GM23338 (cell line): Measurements from ENCODE around the gene TMIE. TPM values are rescaled to one million over a fixed set of nuclear protein-coding genes. Genes with fewer than 3 reads are reported as not detected.

Experiments
- ATAC-seq: fragments of 200-7000 bp; cut with Tn5 transposase; 3 replicates; pipeline ENCODE4 v1.9.1; 2020
- DNase-seq: peaks from one replicate; pipeline ENCODE4 v3.0.0-alpha.2; 2015; ENCODE audit warnings: low spot score
- H2AFZ ChIP-seq: fragments of 200-600 bp; sonication (generic); 2 replicates; pipeline ENCODE4 v1.8.0; 2016; ENCODE audit warnings: antibody characterized with exemption, mild to moderate bottlenecking, moderate library complexity
- H3F3A ChIP-seq: fragments of 200-600 bp; sonication (generic); replicated peaks from 2 replicates; pipeline ENCODE4 v1.8.0; 2017; ENCODE audit warnings: antibody characterized with exemption, mixed run types, low read depth
- H3K27ac ChIP-seq: fragments of 200-600 bp; sonication (generic); 2 replicates; pipeline ENCODE4 v1.6.1; 2016; ENCODE audit warnings: low read depth
- H3K27me3 ChIP-seq: fragments of 200-600 bp; sonication (generic); 2 replicates; pipeline ENCODE4 v1.8.0; 2016; ENCODE audit warnings: mild to moderate bottlenecking, mixed run types, moderate library complexity; ENCODE audit not compliant: insufficient read depth
- H3K36me3 ChIP-seq: fragments of 200-600 bp; sonication (generic); 2 replicates; pipeline ENCODE4 v1.8.0; 2016; ENCODE audit warnings: mild to moderate bottlenecking; ENCODE audit not compliant: insufficient read depth
- H3K4me1 ChIP-seq: fragments of 200-600 bp; sonication (generic); 2 replicates; pipeline ENCODE4 v1.8.0; 2016; ENCODE audit warnings: mild to moderate bottlenecking, moderate library complexity; ENCODE audit not compliant: insufficient read depth
- H3K4me2 ChIP-seq: fragments of 200-600 bp; sonication (generic); 2 replicates; pipeline ENCODE4 v1.7.1; 2017; ENCODE audit warnings: mixed run types
- H3K4me3 ChIP-seq: fragments of 200-600 bp; sonication (generic); 2 replicates; pipeline ENCODE4 v1.6.1; 2016; ENCODE audit warnings: mixed run types
- H3K79me2 ChIP-seq: fragments of 200-600 bp; sonication (generic); replicated peaks from 2 replicates; pipeline ENCODE4 v1.8.0; 2017; ENCODE audit warnings: mild to moderate bottlenecking; ENCODE audit not compliant: insufficient read depth
- H3K9me2 ChIP-seq: fragments of 200-600 bp; sonication (generic); 2 replicates; pipeline ENCODE4 v1.8.0; 2017; ENCODE audit not compliant: insufficient read depth
- H4K20me1 ChIP-seq: fragments of 200-600 bp; sonication (generic); replicated peaks from 2 replicates; pipeline ENCODE4 v1.8.0; 2017; ENCODE audit warnings: mild to moderate bottlenecking; ENCODE audit not compliant: insufficient read depth
- H3K27ac Mint-ChIP-seq: 2 replicates; pipeline ENCODE4 v1.8.0; 2020; ENCODE audit warnings: inconsistent platforms, mild to moderate bottlenecking, moderate library complexity, mixed read lengths
- H3K27me3 Mint-ChIP-seq: 3 replicates; pipeline ENCODE4 v1.8.0; 2022; ENCODE audit warnings: low read depth, mild to moderate bottlenecking, moderate library complexity, mixed read lengths, inconsistent platforms; ENCODE audit not compliant: insufficient read depth, poor library complexity
- H3K36me3 Mint-ChIP-seq: 3 replicates; pipeline ENCODE4 v1.8.0; 2021; ENCODE audit warnings: low read depth, mild to moderate bottlenecking, inconsistent platforms, moderate library complexity, mixed read lengths
- H3K4me1 Mint-ChIP-seq: 3 replicates; pipeline ENCODE4 v1.8.0; 2020; ENCODE audit warnings: mild to moderate bottlenecking, inconsistent platforms, mixed read lengths
- H3K4me3 Mint-ChIP-seq: 3 replicates; pipeline ENCODE4 v1.8.0; 2021; ENCODE audit warnings: moderate library complexity, mild to moderate bottlenecking, inconsistent platforms, mixed read lengths
- H3K9me3 Mint-ChIP-seq: 3 replicates; pipeline ENCODE4 v1.8.0; 2020; ENCODE audit warnings: moderate library complexity, mild to moderate bottlenecking, inconsistent platforms, mixed read lengths
- CREB1 ChIP-seq: fragments of 250-450 bp; sonication (Bioruptor Pico); IDR thresholded peaks from 2 replicates; pipeline ENCODE4 v1.5.0; 2020; ENCODE audit warnings: low read depth, mild to moderate bottlenecking, moderate library complexity
- EZH2 ChIP-seq: fragments of 200-600 bp; sonication (generic); IDR thresholded peaks from one replicate; pipeline ENCODE4 v1.8.0; 2017; ENCODE audit warnings: antibody characterized with exemption, mild to moderate bottlenecking, low read depth; ENCODE audit not compliant: unreplicated experiment
- EZH2phosphoT487 ChIP-seq: fragments of 200-600 bp; sonication (generic); IDR thresholded peaks from one replicate; pipeline ENCODE4 v1.8.1; 2018; ENCODE audit warnings: antibody characterized with exemption; ENCODE audit not compliant: unreplicated experiment
- JUNB ChIP-seq: IDR thresholded peaks from one replicate; pipeline ENCODE4 v1.6.1; 2016; ENCODE audit warnings: antibody characterized with exemption; ENCODE audit not compliant: unreplicated experiment
- NANOG ChIP-seq: IDR thresholded peaks from 2 replicates; pipeline ENCODE4 v1.6.1; 2016; ENCODE audit warnings: antibody characterized with exemption, borderline replicate concordance
- POLR2AphosphoS5 ChIP-seq: IDR thresholded peaks from 2 replicates; pipeline ENCODE4 v1.6.1; 2016; ENCODE audit warnings: antibody characterized with exemption, low read depth
- STAT1 ChIP-seq: IDR thresholded peaks from one replicate; pipeline ENCODE4 v1.6.1; 2016; ENCODE audit warnings: antibody characterized with exemption; ENCODE audit not compliant: unreplicated experiment
- ZNF114 ChIP-seq: fragments of 250-450 bp; sonication (Bioruptor Pico); IDR thresholded peaks from 2 replicates; pipeline ENCODE4 v1.5.0; 2020; ENCODE audit warnings: mild to moderate bottlenecking, moderate library complexity
- ZNF331 ChIP-seq: fragments of 250-450 bp; sonication (Bioruptor Pico); IDR thresholded peaks from 2 replicates; pipeline ENCODE4 v1.5.0; 2020; ENCODE audit warnings: low read depth, mild to moderate bottlenecking, moderate library complexity
- polyA plus RNA-seq: library from polyadenylated mRNA; unstranded; fragments of >200 nt; fragmentation: Nextera tagmentation; extraction: Ambion mirVana; gene quantifications from 2 replicates; pipeline ENCODE4 v1.2.1, GENCODE V29; 2016
- total RNA-seq: library from RNA; depleted of rRNA; stranded (reverse); fragments of >200 nt; shearing (Covaris generic); gene quantifications from 2 replicates; pipeline ENCODE4 v1.2.3, GENCODE V29; 2014
- TF ChIP-seq, protein P1 (sequence below), 2 experiments: fragments of 200-600 bp in 1 of 2; sonication (generic) in 1 of 2; conservative IDR thresholded peaks; 2 replicates each; pipeline versions ENCODE4 v1.5.1 to v1.6.1; 2016 to 2017; ENCODE audit warnings: antibody characterized with exemption in 2 of 2, low read depth in 2 of 2, mild to moderate bottlenecking in 2 of 2, moderate library complexity in 1 of 2
- TF ChIP-seq, protein P2 (sequence below): IDR thresholded peaks from one replicate; pipeline ENCODE4 v1.6.1; 2018; ENCODE audit warnings: antibody characterized with exemption; ENCODE audit not compliant: unreplicated experiment
- TF ChIP-seq, protein P3 (sequence below): fragments of 250-450 bp; sonication (Bioruptor Pico); IDR thresholded peaks from 2 replicates; pipeline ENCODE4 v1.5.0; 2020; ENCODE audit warnings: mild to moderate bottlenecking, moderate library complexity

The TMIE gene
- total and polyA plus RNA-seq, 2 experiments from 2014 or later, result 0.84 to 1.2 TPM

DNA sequence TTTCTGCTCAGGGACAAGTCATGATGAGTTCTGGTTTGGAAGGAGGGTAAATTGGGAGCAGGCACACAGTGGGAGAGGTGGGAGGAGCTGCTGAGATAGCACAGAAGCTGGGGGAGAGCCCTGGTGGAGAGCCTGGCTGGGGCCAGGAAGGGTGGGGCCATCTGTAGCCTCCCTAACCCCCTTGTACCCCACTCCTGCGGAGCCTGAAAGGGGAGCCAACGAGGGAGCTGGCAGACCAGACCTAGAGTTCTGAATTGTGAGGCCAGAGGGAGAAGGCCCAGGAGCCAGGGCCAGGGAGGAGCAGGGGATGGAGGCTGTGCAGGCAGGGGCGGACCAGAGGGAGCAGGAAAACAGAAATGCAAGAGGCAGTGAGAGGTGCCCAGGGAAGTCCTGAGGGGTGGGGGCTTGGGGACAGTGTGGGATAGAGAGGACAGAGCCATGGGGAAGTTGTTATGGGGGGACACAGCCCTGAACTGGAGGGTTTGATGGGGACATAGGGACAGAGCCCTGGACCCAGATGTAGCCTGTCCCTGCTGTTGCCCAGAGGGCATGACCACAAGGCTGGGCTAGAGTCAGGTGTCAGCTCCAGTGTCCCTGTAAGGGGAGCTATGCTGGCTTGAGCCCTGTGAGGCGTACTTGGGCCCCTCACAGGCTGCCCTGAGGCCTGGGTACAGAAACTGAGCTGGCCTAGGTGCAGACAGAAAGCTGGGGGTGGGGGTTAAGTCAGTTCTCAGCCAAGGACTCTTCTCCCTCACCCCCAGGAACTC, 1.2 kb downstream of the TMIE start:
- H3K27ac ChIP-seq, result no peak overlapping the region
- TF ChIP-seq, protein P1, sequence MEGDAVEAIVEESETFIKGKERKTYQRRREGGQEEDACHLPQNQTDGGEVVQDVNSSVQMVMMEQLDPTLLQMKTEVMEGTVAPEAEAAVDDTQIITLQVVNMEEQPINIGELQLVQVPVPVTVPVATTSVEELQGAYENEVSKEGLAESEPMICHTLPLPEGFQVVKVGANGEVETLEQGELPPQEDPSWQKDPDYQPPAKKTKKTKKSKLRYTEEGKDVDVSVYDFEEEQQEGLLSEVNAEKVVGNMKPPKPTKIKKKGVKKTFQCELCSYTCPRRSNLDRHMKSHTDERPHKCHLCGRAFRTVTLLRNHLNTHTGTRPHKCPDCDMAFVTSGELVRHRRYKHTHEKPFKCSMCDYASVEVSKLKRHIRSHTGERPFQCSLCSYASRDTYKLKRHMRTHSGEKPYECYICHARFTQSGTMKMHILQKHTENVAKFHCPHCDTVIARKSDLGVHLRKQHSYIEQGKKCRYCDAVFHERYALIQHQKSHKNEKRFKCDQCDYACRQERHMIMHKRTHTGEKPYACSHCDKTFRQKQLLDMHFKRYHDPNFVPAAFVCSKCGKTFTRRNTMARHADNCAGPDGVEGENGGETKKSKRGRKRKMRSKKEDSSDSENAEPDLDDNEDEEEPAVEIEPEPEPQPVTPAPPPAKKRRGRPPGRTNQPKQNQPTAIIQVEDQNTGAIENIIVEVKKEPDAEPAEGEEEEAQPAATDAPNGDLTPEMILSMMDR (conservative IDR thresholded peaks at IDR 0.05; ENCODE audit: low read depth in 2 of 2), result no peak
- TF ChIP-seq, protein P2, sequence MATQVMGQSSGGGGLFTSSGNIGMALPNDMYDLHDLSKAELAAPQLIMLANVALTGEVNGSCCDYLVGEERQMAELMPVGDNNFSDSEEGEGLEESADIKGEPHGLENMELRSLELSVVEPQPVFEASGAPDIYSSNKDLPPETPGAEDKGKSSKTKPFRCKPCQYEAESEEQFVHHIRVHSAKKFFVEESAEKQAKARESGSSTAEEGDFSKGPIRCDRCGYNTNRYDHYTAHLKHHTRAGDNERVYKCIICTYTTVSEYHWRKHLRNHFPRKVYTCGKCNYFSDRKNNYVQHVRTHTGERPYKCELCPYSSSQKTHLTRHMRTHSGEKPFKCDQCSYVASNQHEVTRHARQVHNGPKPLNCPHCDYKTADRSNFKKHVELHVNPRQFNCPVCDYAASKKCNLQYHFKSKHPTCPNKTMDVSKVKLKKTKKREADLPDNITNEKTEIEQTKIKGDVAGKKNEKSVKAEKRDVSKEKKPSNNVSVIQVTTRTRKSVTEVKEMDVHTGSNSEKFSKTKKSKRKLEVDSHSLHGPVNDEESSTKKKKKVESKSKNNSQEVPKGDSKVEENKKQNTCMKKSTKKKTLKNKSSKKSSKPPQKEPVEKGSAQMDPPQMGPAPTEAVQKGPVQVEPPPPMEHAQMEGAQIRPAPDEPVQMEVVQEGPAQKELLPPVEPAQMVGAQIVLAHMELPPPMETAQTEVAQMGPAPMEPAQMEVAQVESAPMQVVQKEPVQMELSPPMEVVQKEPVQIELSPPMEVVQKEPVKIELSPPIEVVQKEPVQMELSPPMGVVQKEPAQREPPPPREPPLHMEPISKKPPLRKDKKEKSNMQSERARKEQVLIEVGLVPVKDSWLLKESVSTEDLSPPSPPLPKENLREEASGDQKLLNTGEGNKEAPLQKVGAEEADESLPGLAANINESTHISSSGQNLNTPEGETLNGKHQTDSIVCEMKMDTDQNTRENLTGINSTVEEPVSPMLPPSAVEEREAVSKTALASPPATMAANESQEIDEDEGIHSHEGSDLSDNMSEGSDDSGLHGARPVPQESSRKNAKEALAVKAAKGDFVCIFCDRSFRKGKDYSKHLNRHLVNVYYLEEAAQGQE, result no peak
- TF ChIP-seq EZH2 (no peak), ZNF114 (CRISPR knock-in tag) (no peak), JUNB (no peak), NANOG (no peak), STAT1 (no peak), CREB1 (CRISPR knock-in tag) (no peak), EZH2phosphoT487 (no peak), ZNF331 (no peak), POLR2AphosphoS5 (no peak)
- TF ChIP-seq, protein P3, sequence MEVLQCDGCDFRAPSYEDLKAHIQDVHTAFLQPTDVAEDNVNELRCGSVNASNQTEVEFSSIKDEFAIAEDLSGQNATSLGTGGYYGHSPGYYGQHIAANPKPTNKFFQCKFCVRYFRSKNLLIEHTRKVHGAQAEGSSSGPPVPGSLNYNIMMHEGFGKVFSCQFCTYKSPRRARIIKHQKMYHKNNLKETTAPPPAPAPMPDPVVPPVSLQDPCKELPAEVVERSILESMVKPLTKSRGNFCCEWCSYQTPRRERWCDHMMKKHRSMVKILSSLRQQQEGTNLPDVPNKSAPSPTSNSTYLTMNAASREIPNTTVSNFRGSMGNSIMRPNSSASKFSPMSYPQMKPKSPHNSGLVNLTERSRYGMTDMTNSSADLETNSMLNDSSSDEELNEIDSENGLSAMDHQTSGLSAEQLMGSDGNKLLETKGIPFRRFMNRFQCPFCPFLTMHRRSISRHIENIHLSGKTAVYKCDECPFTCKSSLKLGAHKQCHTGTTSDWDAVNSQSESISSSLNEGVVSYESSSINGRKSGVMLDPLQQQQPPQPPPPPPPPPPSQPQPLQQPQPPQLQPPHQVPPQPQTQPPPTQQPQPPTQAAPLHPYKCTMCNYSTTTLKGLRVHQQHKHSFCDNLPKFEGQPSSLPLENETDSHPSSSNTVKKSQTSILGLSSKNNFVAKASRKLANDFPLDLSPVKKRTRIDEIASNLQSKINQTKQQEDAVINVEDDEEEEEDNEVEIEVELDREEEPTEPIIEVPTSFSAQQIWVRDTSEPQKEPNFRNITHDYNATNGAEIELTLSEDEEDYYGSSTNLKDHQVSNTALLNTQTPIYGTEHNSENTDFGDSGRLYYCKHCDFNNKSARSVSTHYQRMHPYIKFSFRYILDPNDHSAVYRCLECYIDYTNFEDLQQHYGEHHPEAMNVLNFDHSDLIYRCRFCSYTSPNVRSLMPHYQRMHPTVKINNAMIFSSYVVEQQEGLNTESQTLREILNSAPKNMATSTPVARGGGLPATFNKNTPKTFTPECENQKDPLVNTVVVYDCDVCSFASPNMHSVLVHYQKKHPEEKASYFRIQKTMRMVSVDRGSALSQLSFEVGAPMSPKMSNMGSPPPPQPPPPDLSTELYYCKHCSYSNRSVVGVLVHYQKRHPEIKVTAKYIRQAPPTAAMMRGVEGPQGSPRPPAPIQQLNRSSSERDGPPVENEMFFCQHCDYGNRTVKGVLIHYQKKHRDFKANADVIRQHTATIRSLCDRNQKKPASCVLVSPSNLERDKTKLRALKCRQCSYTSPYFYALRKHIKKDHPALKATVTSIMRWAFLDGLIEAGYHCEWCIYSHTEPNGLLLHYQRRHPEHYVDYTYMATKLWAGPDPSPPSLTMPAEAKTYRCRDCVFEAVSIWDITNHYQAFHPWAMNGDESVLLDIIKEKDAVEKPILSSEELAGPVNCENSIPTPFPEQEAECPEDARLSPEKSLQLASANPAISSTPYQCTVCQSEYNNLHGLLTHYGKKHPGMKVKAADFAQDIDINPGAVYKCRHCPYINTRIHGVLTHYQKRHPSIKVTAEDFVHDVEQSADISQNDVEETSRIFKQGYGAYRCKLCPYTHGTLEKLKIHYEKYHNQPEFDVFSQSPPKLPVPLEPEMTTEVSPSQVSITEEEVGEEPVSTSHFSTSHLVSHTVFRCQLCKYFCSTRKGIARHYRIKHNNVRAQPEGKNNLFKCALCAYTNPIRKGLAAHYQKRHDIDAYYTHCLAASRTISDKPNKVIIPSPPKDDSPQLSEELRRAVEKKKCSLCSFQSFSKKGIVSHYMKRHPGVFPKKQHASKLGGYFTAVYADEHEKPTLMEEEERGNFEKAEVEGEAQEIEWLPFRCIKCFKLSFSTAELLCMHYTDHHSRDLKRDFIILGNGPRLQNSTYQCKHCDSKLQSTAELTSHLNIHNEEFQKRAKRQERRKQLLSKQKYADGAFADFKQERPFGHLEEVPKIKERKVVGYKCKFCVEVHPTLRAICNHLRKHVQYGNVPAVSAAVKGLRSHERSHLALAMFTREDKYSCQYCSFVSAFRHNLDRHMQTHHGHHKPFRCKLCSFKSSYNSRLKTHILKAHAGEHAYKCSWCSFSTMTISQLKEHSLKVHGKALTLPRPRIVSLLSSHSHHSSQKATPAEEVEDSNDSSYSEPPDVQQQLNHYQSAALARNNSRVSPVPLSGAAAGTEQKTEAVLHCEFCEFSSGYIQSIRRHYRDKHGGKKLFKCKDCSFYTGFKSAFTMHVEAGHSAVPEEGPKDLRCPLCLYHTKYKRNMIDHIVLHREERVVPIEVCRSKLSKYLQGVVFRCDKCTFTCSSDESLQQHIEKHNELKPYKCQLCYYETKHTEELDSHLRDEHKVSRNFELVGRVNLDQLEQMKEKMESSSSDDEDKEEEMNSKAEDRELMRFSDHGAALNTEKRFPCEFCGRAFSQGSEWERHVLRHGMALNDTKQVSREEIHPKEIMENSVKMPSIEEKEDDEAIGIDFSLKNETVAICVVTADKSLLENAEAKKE (CRISPR knock-in tag), result no peak
- H3K27ac Mint-ChIP-seq, result no peak overlapping the region

More for the DNA sequence above, 1.2 kb downstream of the TMIE start:
- Mint-ChIP-seq H3K4me3 (no peak overlapping the region), H3K9me3 (no peaks in the 10 kb centered on the region), H3K4me1 (peaks cover 12% of the 10 kb centered on the region; the same call in 2 of the 3 replicates), H3K27me3 (peaks cover 21% of the 10 kb centered on the region), H3K36me3 (no peaks in the 10 kb centered on the region)
- Histone ChIP-seq H4K20me1 (no peaks in the 10 kb centered on the region), H3K4me2 (no peak overlapping the region), H2AFZ (no peak overlapping the region), H3K9me2 (no peaks in the 10 kb centered on the region), H3K4me1 (peaks cover 4% of the 10 kb centered on the region; the same call in 1 of the 2 replicates), H3F3A (no peaks in the 10 kb centered on the region), H3K79me2 (no peaks in the 10 kb centered on the region), H3K36me3 (no peaks in the 10 kb centered on the region), H3K27me3 (peaks cover 23% of the 10 kb centered on the region), H3K4me3 (no peak overlapping the region)
- DNase-seq (no peak), ATAC-seq (no peak)
